Calu3 (cell line): ENCODE measurements around the gene MMP2. TPM values are rescaled to one million over a fixed set of nuclear protein-coding genes. Genes with fewer than 3 reads are reported as not detected.

Experiments used
- BruUV-seq: library from RNA; stranded (reverse); fragments of 400-500 nt; replicated peaks from 2 replicates; lab custom pipeline; 2021; lab: Mats Ljungman, UMichigan
- CTCF ChIA-PET: fragments of 300-600 bp; sonication (Branson Sonifier 250); formaldehyde crosslinking; loops from one replicate; lab custom pipeline; 2022; ENCODE audit warnings: antibody characterized with exemption; lab: Charles Lee
- DNase-seq: peaks from one replicate; pipeline ENCODE4 v3.0.0; 2022
- H3K27ac Mint-ChIP-seq: one replicate; pipeline ENCODE4 v1.8.0; 2022; ENCODE audit warnings: mixed read lengths; ENCODE audit not compliant: unreplicated experiment
- H3K27me3 Mint-ChIP-seq: one replicate; pipeline ENCODE4 v1.8.0; 2022; ENCODE audit warnings: mixed read lengths; ENCODE audit not compliant: unreplicated experiment
- H3K36me3 Mint-ChIP-seq: one replicate; pipeline ENCODE4 v1.8.0; 2022; ENCODE audit warnings: mild to moderate bottlenecking, moderate library complexity, mixed read lengths; ENCODE audit not compliant: insufficient read depth, unreplicated experiment
- H3K4me1 Mint-ChIP-seq: one replicate; pipeline ENCODE4 v1.8.0; 2022; ENCODE audit warnings: mild to moderate bottlenecking, low read depth, mixed read lengths; ENCODE audit not compliant: unreplicated experiment
- H3K4me3 Mint-ChIP-seq: one replicate; pipeline ENCODE4 v1.8.0; 2022; ENCODE audit warnings: mild to moderate bottlenecking, low read depth, moderate library complexity, mixed read lengths; ENCODE audit not compliant: unreplicated experiment
- H3K9me3 Mint-ChIP-seq: one replicate; pipeline ENCODE4 v1.8.0; 2022; ENCODE audit warnings: low read depth, mixed read lengths; ENCODE audit not compliant: unreplicated experiment
- CTCF ChIP-seq: fragments of 200-600 bp; IDR thresholded peaks from one replicate; pipeline ENCODE4 v1.8.0; 2022; ENCODE audit warnings: antibody characterized with exemption; ENCODE audit not compliant: unreplicated experiment
- intact Hi-C: fragments of 100-400 bp; cut with micrococcal nuclease; formaldehyde crosslinking; loops from one replicate; pipeline ENCODE4 v1.10.0; 2022; ENCODE audit not compliant: unreplicated experiment
- total RNA-seq: library from RNA; stranded (reverse); gene quantifications from 2 replicates; pipeline ENCODE4 v1.2.3, GENCODE V29; 2022

Gene MMP2
- total RNA-seq, 1 experiment from 2014 or later: not detected

GRCh38 chr16:55452996-55453395 lies 26.0 kb upstream of the MMP2 start:
- no TSS peak for BruUV-seq
- Mint-ChIP-seq H3K36me3 (no peaks in the 10 kb centered on the region), H3K4me1 (no peaks in the 10 kb centered on the region), H3K4me3 (no peak overlapping the region), H3K27me3 (peaks cover 16% of the 10 kb centered on the region), H3K27ac (no peak overlapping the region), H3K9me3 (no peaks in the 10 kb centered on the region)
- CTCF ChIA-PET: interaction anchor here (0.7 kb wide), 1 partner anchor 228 kb away, joined by 4 read pairs; no protein-coding TSS in a partner anchor
- no peak for TF ChIP-seq CTCF
- no peak for DNase-seq
- intact Hi-C loops: no loop called here

- H3K36me3 Mint-ChIP-seq: no peaks in the 10 kb centered on the region
- peaks cover 22% of the 10 kb centered on the region for H3K27me3 Mint-ChIP-seq
- no peak for DNase-seq
- CTCF ChIA-PET: interaction anchor here (0.7 kb wide), 1 partner anchor 622 kb away, joined by 3 read pairs; no protein-coding TSS in a partner anchor
- no peak for TF ChIP-seq CTCF
- H3K9me3 Mint-ChIP-seq: no peaks in the 10 kb centered on the region
- intact Hi-C loops: no loop called here
- BruUV-seq: no TSS peak
- H3K4me3 Mint-ChIP-seq: no peak overlapping the region
- no peaks in the 10 kb centered on the region for H3K4me1 Mint-ChIP-seq
- H3K27ac Mint-ChIP-seq: no peak overlapping the region
Measured at GRCh38 chr16:55453909-55454308, 25.1 kb upstream of the MMP2 start.

- peaks cover 24% of the 10 kb centered on the region for H3K27me3 Mint-ChIP-seq
- no peaks in the 10 kb centered on the region for H3K36me3 Mint-ChIP-seq
- CTCF ChIA-PET: no interaction called here
- no peak for DNase-seq
- H3K4me1 Mint-ChIP-seq: no peaks in the 10 kb centered on the region
- no peak overlapping the region for H3K4me3 Mint-ChIP-seq
- TF ChIP-seq CTCF: no peak
- BruUV-seq: no TSS peak
- intact Hi-C loops: no loop called here
- no peak overlapping the region for H3K27ac Mint-ChIP-seq
- no peaks in the 10 kb centered on the region for H3K9me3 Mint-ChIP-seq
Measured at GRCh38 chr16:55454861-55455260, 24.1 kb upstream of the MMP2 start.

GRCh38 chr16:55462241-55462640 lies 16.8 kb upstream of the MMP2 start:
- no peak for DNase-seq
- Mint-ChIP-seq H3K27me3 (peaks cover 49% of the 10 kb centered on the region), H3K27ac (no peak overlapping the region), H3K9me3 (no peaks in the 10 kb centered on the region), H3K4me3 (no peak overlapping the region), H3K36me3 (no peaks in the 10 kb centered on the region), H3K4me1 (no peaks in the 10 kb centered on the region)
- CTCF ChIA-PET: no interaction called here
- no TSS peak for BruUV-seq
- TF ChIP-seq CTCF: no peak
- intact Hi-C loops: loop anchor here (10.0 kb wide), 1 partner anchor 183 kb away; no protein-coding TSS in a partner anchor
